HEK293 (cell line): ENCODE data around the gene PRR23B.

Source experiments
- CTCF ChIP-seq: fragments of 450-650 bp; formaldehyde crosslinking; IDR thresholded peaks from 2 replicates; pipeline ENCODE4 v1.5.1; 2016; ENCODE audit warnings: missing biosample characterization, missing genetic modification characterization
- KLF10 ChIP-seq: fragments of 450-650 bp; IDR thresholded peaks from 2 replicates; pipeline ENCODE4 v1.5.1; 2018; ENCODE audit warnings: missing biosample characterization, mild to moderate bottlenecking, missing genetic modification characterization
- KLF7 ChIP-seq: fragments of 450-650 bp; formaldehyde crosslinking; IDR thresholded peaks from 2 replicates; pipeline ENCODE4 v1.5.1; 2016; ENCODE audit warnings: missing biosample characterization, missing genetic modification characterization, borderline replicate concordance
- TCF7L2 ChIP-seq: IDR thresholded peaks from 2 replicates; pipeline ENCODE4 v1.6.1; 2011; ENCODE audit warnings: low read depth, mild to moderate bottlenecking, inconsistent platforms, low read length, moderate library complexity, borderline replicate concordance
- ZBTB26 ChIP-seq: fragments of 450-650 bp; formaldehyde crosslinking; optimal IDR thresholded peaks from 2 replicates; pipeline ENCODE3; 2016; ENCODE audit warnings: missing biosample characterization, mild to moderate bottlenecking, missing genetic modification characterization
- ZNF146 ChIP-seq: fragments of 450-650 bp; formaldehyde crosslinking; IDR thresholded peaks from 2 replicates; pipeline ENCODE4 v1.5.1; 2016; ENCODE audit warnings: missing biosample characterization, missing genetic modification characterization
- ZNF513 ChIP-seq: fragments of 450-650 bp; IDR thresholded peaks from 2 replicates; pipeline ENCODE4 v1.5.1; 2018; ENCODE audit warnings: missing biosample characterization, missing genetic modification characterization
- ZNF626 ChIP-seq: fragments of 450-650 bp; sonication (Bioruptor Pico); formaldehyde crosslinking; IDR thresholded peaks from 2 replicates; pipeline ENCODE4 v1.5.1; 2018; ENCODE audit warnings: missing biosample characterization, missing genetic modification characterization, inconsistent platforms
- ZNF830 ChIP-seq: fragments of 450-650 bp; IDR thresholded peaks from 2 replicates; pipeline ENCODE4 v1.5.0; 2018; ENCODE audit warnings: missing biosample characterization, missing genetic modification characterization, low read depth, mild to moderate bottlenecking, moderate library complexity

- TF ChIP-seq TCF7L2 (no peak), CTCF (tag by site-specific recombination) (no peak), KLF10 (tag by site-specific recombination) (no peak), ZNF626 (tag by site-specific recombination) (no peak), ZNF146 (tag by site-specific recombination) (no peak), ZNF513 (no peak), ZBTB26 (tag by site-specific recombination) (no peak), KLF7 (tag by site-specific recombination) (no peak), ZNF830 (tag by site-specific recombination) (no peak)
Observed at GRCh38 chr3:139005356-139005993, 15.3 kb downstream of the PRR23B start.
